ENCODE results near the gene DLG2. TPM values are rescaled to one million over a fixed set of nuclear protein-coding genes. Genes with fewer than 3 reads are reported as not detected.

DLG2 gene
- total RNA-seq, 3 donors from 2014 or later = 4.3 to 12.3 (median 6.9) TPM

GRCh38 chr11:83510530-83511460, 2116.3 kb downstream of the DLG2 start:
- intact Hi-C loops (cut with DNase I; ENCODE audit: low total_unique reads) = no loop called here
- Histone ChIP-seq H3K4me3 (no peak overlapping the region), H3K4me1 (no peaks in the 10 kb centered on the region), H3K9me3 (no peaks in the 10 kb centered on the region), H3K27ac (no peak overlapping the region), H3K36me3 (no peaks in the 10 kb centered on the region), H3K27me3 (no peaks in the 10 kb centered on the region)
- TF ChIP-seq POLR2A (IDR thresholded peaks at IDR 0.05) (no peak), POLR2AphosphoS5 (IDR thresholded peaks at IDR 0.05) (no peak)
- TF ChIP-seq, protein P1, sequence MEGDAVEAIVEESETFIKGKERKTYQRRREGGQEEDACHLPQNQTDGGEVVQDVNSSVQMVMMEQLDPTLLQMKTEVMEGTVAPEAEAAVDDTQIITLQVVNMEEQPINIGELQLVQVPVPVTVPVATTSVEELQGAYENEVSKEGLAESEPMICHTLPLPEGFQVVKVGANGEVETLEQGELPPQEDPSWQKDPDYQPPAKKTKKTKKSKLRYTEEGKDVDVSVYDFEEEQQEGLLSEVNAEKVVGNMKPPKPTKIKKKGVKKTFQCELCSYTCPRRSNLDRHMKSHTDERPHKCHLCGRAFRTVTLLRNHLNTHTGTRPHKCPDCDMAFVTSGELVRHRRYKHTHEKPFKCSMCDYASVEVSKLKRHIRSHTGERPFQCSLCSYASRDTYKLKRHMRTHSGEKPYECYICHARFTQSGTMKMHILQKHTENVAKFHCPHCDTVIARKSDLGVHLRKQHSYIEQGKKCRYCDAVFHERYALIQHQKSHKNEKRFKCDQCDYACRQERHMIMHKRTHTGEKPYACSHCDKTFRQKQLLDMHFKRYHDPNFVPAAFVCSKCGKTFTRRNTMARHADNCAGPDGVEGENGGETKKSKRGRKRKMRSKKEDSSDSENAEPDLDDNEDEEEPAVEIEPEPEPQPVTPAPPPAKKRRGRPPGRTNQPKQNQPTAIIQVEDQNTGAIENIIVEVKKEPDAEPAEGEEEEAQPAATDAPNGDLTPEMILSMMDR (IDR thresholded peaks at IDR 0.05) = no peak
- no peak for DNase-seq (ENCODE audit: low spot score in 2 of 2)

GRCh38 chr11:83508804-83509203, 2118.3 kb downstream of the DLG2 start:
- Histone ChIP-seq H3K4me3 (no peak overlapping the region), H3K27ac (no peak overlapping the region), H3K4me1 (no peaks in the 10 kb centered on the region), H3K36me3 (no peaks in the 10 kb centered on the region), H3K9me3 (no peaks in the 10 kb centered on the region), H3K27me3 (no peaks in the 10 kb centered on the region)
- TF ChIP-seq, protein P1 (IDR thresholded peaks at IDR 0.05) = no peak
- no peak for TF ChIP-seq POLR2A (IDR thresholded peaks at IDR 0.05)
- TF ChIP-seq POLR2AphosphoS5 (IDR thresholded peaks at IDR 0.05) = no peak
- intact Hi-C loops (cut with DNase I; ENCODE audit: low total_unique reads) = no loop called here
- DNase-seq (ENCODE audit: low spot score in 2 of 2) = no peak

GRCh38 chr11:83502041-83502440, 2125.1 kb downstream of the DLG2 start:
- H3K4me1 ChIP-seq = no peaks in the 10 kb centered on the region
- no peaks in the 10 kb centered on the region for H3K36me3 ChIP-seq
- H3K9me3 ChIP-seq = no peaks in the 10 kb centered on the region
- no peak for DNase-seq (ENCODE audit: low spot score in 2 of 2)
- TF ChIP-seq POLR2AphosphoS5 (IDR thresholded peaks at IDR 0.05) (no peak), POLR2A (IDR thresholded peaks at IDR 0.05) (no peak)
- TF ChIP-seq, protein P1 (IDR thresholded peaks at IDR 0.05) = no peak
- H3K27me3 ChIP-seq = no peaks in the 10 kb centered on the region
- H3K27ac ChIP-seq = no peak overlapping the region
- intact Hi-C loops (cut with DNase I; ENCODE audit: low total_unique reads) = no loop called here
- no peak overlapping the region for H3K4me3 ChIP-seq

DNA sequence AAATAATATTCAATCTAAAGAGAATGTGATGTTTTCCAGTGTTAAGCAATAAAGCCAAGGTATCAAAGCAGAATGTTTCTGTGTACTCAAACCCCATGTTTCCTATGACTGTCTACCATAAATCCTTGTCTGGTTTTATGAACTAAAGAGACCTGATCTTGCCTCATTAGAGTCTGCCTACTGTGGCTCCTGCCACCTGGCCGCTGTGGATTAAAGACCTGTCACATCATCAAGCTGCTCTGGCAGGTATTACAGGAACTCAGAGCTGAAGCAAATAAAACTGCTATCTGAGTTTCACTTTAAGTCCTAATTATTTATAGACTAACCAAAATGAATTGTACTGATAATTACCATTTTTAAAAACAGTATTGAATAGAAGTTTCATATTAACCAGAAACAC, 2133.2 kb downstream of the DLG2 start:
- Histone ChIP-seq H3K4me1 (no peaks in the 10 kb centered on the region), H3K27ac (no peak overlapping the region), H3K9me3 (no peaks in the 10 kb centered on the region), H3K27me3 (no peaks in the 10 kb centered on the region), H3K4me3 (no peak overlapping the region), H3K36me3 (no peaks in the 10 kb centered on the region)
- no peak for DNase-seq (ENCODE audit: low spot score in 2 of 2)
- intact Hi-C loops (cut with DNase I; ENCODE audit: low total_unique reads) = no loop called here
- TF ChIP-seq, protein P1 (IDR thresholded peaks at IDR 0.05) = no peak
- TF ChIP-seq POLR2AphosphoS5 (IDR thresholded peaks at IDR 0.05) (no peak), POLR2A (IDR thresholded peaks at IDR 0.05) (no peak)

DNA sequence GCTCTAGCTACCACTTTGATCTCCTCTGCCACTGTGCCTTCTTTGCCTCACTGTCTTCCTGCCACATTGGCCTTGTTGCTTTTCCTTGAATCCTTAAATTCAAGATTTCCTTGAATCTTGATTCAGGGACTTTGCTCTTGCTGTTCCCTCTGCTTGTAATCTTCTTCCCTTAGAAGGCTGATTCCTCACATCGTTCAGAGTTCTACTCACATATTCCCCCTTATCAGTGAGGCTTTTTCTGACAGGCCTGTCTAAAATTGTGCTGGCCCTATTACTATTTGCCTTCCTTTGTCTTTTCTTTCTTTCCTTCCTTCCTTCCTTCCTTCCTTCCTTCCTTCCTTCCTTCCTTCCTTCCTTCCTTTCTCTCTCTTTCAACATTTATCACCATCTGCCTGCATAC, 2134.1 kb downstream of the DLG2 start:
- intact Hi-C loops (cut with DNase I; ENCODE audit: low total_unique reads) = no loop called here
- Histone ChIP-seq H3K36me3 (no peaks in the 10 kb centered on the region), H3K27me3 (no peaks in the 10 kb centered on the region), H3K27ac (no peak overlapping the region), H3K9me3 (no peaks in the 10 kb centered on the region), H3K4me3 (no peak overlapping the region), H3K4me1 (no peaks in the 10 kb centered on the region)
- DNase-seq (ENCODE audit: low spot score in 2 of 2) = no peak
- TF ChIP-seq POLR2AphosphoS5 (IDR thresholded peaks at IDR 0.05) (no peak), POLR2A (IDR thresholded peaks at IDR 0.05) (no peak)
- TF ChIP-seq, protein P1 (IDR thresholded peaks at IDR 0.05) = no peak
